ENCODE data around the gene NFIL3. TPM values are rescaled to one million over a fixed set of nuclear protein-coding genes. Genes with fewer than 3 reads are reported as not detected.
"Not testable (repeated sequence)": the region's sequence is repeated elsewhere in the genome, so short reads cannot be mapped to it uniquely, and the experiment has no call there.

Gene NFIL3
- total RNA-seq, 5 donors from 2014 or later (not counting 1 experiment from before 2014, with no cell fraction given) = 3.1 to 18.3 (median 3.9) TPM

DNA sequence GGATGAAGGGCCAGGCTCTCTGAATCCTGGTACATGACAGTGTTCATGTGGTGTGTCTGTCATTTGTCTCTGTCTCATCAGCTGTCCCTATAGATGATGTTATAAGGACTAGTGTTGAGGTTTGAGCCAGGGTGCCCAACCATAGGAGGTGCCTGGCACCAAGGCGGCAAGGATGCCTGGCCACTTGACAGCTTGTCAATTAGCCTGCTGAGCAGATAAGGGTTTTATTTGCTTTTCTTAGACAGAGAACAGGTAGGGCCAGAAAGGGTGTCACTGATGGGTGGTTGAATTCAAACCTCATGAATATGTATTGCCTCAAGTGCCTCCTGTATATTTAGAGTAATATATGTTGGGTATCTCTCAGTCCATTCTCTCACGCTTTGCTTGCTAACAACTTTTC, 31.8 kb downstream of the NFIL3 start:
- H3K27me3 Mint-ChIP-seq = no peaks in the 10 kb centered on the region
- ATAC-seq (replicated peaks in 1 of 4) (no peak), DNase-seq (no peak)
- no peaks in the 10 kb centered on the region for H3K36me3 ChIP-seq (ENCODE audit: control insufficient read depth in 2 of 2, extremely low read depth in 1 of 2, insufficient read depth in 1 of 2, low read length in 1 of 2)
- H3K9me3 Mint-ChIP-seq = no peaks in the 10 kb centered on the region
- H3K9me3 ChIP-seq = no peaks in the 10 kb centered on the region
- CTCF ChIA-PET = no interaction called here
- H3K27ac ChIP-seq (ENCODE audit: low read length) = no peak overlapping the region
- no peak overlapping the region for H3K27ac Mint-ChIP-seq
- POLR2A ChIA-PET = no interaction called here
- no peaks in the 10 kb centered on the region for H3K4me1 ChIP-seq (ENCODE audit: control insufficient read depth in 1 of 2, extremely low read depth in 1 of 2, insufficient read depth in 2 of 2, low read length in 2 of 2)
- H3K4me3 ChIP-seq (ENCODE audit: control insufficient read depth in 1 of 2, extremely low read depth in 1 of 2, low read length in 1 of 2) = no peak overlapping the region
- 90% methylated on average over 1 of the region's 2 CpGs for WGBS (ENCODE audit: insufficient coverage)
- no peaks in the 10 kb centered on the region for H3K27me3 ChIP-seq (replicated peaks in 1 of 2; ENCODE audit: control insufficient read depth in 2 of 2, extremely low read depth in 1 of 2, insufficient read depth in 2 of 2, low read length in 1 of 2)
- no peak overlapping the region for H3K4me3 Mint-ChIP-seq
- no peaks in the 10 kb centered on the region for H3K36me3 Mint-ChIP-seq
- peaks cover 0 to 10% (median 8%) of the 10 kb centered on the region in 3 donors for H3K4me1 Mint-ChIP-seq

DNA sequence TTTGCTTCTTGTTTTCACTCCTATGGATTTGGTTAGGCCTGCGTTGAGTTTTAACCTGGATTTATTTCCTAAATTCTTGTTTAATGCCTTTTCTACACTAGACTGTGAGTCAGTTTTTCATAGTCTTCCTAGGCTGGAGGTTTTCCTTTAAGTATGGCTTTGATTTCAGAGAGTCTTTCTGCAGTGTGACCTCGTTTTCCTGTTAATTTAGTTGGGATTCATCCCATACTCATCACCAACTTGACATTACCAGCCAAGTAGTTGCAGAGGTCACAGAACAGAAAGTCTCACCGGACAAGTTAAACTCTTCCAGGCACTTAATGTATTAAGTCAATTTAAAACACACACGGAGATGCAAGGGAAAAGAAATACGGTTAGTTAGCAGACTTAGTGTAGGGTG, 32.2 kb downstream of the NFIL3 start:
- Mint-ChIP-seq H3K4me1 (peaks cover 0 to 10% (median 8%) of the 10 kb centered on the region in 3 donors), H3K27ac (no peak overlapping the region), H3K36me3 (no peaks in the 10 kb centered on the region), H3K27me3 (no peaks in the 10 kb centered on the region), H3K9me3 (no peaks in the 10 kb centered on the region), H3K4me3 (no peak overlapping the region)
- no peaks in the 10 kb centered on the region for H3K9me3 ChIP-seq
- no peaks in the 10 kb centered on the region for H3K4me1 ChIP-seq (ENCODE audit: control insufficient read depth in 1 of 2, extremely low read depth in 1 of 2, insufficient read depth in 2 of 2, low read length in 2 of 2)
- POLR2A ChIA-PET = no interaction called here
- no CpG with 5 or more reads among the region's 5 CpGs for WGBS (ENCODE audit: insufficient coverage)
- ATAC-seq (replicated peaks in 1 of 4) = no peak
- H3K27me3 ChIP-seq (replicated peaks in 1 of 2; ENCODE audit: control insufficient read depth in 2 of 2, extremely low read depth in 1 of 2, insufficient read depth in 2 of 2, low read length in 1 of 2) = no peaks in the 10 kb centered on the region
- CTCF ChIA-PET = no interaction called here
- no peak overlapping the region for H3K4me3 ChIP-seq (ENCODE audit: control insufficient read depth in 1 of 2, extremely low read depth in 1 of 2, low read length in 1 of 2)
- H3K27ac ChIP-seq (ENCODE audit: low read length) = no peak overlapping the region
- no peaks in the 10 kb centered on the region for H3K36me3 ChIP-seq (ENCODE audit: control insufficient read depth in 2 of 2, extremely low read depth in 1 of 2, insufficient read depth in 1 of 2, low read length in 1 of 2)
- no peak for DNase-seq

DNA sequence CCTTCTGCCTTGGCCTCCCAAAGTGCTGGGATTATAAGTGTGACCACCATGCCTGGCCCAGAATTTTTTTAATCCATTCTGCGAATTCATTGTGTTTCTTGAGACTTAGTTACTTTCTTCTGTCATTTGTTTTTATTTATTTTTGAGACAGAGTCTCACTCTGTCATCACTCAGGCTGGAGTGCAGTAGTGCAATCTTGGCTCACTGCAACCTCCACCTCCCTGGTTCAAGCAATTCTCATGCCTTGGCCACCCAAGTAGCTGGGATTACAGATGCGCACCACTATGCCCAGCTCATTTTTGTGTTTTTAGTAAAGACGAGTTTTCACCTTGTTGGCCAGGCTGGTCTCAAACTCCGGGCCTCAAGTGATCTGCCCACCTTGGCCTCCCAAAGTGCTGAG, 33.9 kb downstream of the NFIL3 start:
- H3K4me1 Mint-ChIP-seq; H3K9me3 ChIP-seq; ATAC-seq (replicated peaks in 1 of 4); H3K9me3 Mint-ChIP-seq; H3K36me3 ChIP-seq (ENCODE audit: control insufficient read depth in 2 of 2, extremely low read depth in 1 of 2, insufficient read depth in 1 of 2, low read length in 1 of 2); H3K27me3 ChIP-seq (replicated peaks in 1 of 2; ENCODE audit: control insufficient read depth in 2 of 2, extremely low read depth in 1 of 2, insufficient read depth in 2 of 2, low read length in 1 of 2); H3K27ac ChIP-seq (ENCODE audit: low read length); H3K36me3 Mint-ChIP-seq; POLR2A ChIA-PET; H3K4me3 Mint-ChIP-seq; H3K4me3 ChIP-seq (ENCODE audit: control insufficient read depth in 1 of 2, extremely low read depth in 1 of 2, low read length in 1 of 2); H3K27ac Mint-ChIP-seq; DNase-seq; H3K4me1 ChIP-seq (ENCODE audit: control insufficient read depth in 1 of 2, extremely low read depth in 1 of 2, insufficient read depth in 2 of 2, low read length in 2 of 2); H3K27me3 Mint-ChIP-seq; CTCF ChIA-PET: not testable (repeated sequence)
- no CpG with 5 or more reads among the region's 4 CpGs for WGBS (ENCODE audit: insufficient coverage)

DNA sequence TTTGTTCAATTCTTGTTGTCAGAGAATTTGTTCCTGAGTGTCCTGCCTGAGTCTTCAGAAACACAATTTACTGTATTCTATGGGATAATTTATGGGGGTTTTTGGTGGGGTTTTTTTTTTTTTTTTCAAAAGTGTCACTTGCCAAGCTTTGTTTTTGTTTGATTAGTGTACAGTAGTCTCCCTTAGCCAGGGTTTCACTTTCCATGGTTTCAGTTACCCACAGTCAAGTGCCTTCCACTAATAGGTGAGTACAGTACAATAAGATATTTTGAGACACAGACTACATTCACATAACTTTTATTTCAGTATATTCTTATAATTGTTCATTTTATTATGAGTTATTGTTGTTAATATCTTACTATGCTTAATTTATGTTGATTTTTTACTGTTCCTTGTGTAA, 36.9 kb downstream of the NFIL3 start:
- CTCF ChIA-PET = interaction anchor here in 1 of 2 donors (0.6 kb wide), 1 partner anchor 15 kb away, joined by 4 read pairs; no protein-coding TSS in a partner anchor
- DNase-seq (no peak), ATAC-seq (replicated peaks in 1 of 4) (no peak)
- Histone ChIP-seq H3K4me3 (ENCODE audit: control insufficient read depth in 1 of 2, extremely low read depth in 1 of 2, low read length in 1 of 2) (no peak overlapping the region), H3K27me3 (replicated peaks in 1 of 2; ENCODE audit: control insufficient read depth in 2 of 2, extremely low read depth in 1 of 2, insufficient read depth in 2 of 2, low read length in 1 of 2) (no peaks in the 10 kb centered on the region), H3K36me3 (ENCODE audit: control insufficient read depth in 2 of 2, extremely low read depth in 1 of 2, insufficient read depth in 1 of 2, low read length in 1 of 2) (no peaks in the 10 kb centered on the region), H3K4me1 (ENCODE audit: control insufficient read depth in 1 of 2, extremely low read depth in 1 of 2, insufficient read depth in 2 of 2, low read length in 2 of 2) (no peaks in the 10 kb centered on the region), H3K9me3 (no peaks in the 10 kb centered on the region), H3K27ac (ENCODE audit: low read length) (no peak overlapping the region)
- H3K4me1 Mint-ChIP-seq = no peaks in the 10 kb centered on the region
- H3K36me3 Mint-ChIP-seq = no peaks in the 10 kb centered on the region
- peaks cover 0 to 2% of the 10 kb centered on the region in 2 donors for H3K27me3 Mint-ChIP-seq
- H3K9me3 Mint-ChIP-seq = no peaks in the 10 kb centered on the region
- POLR2A ChIA-PET = no interaction called here
- H3K4me3 Mint-ChIP-seq = no peak overlapping the region
- no peak overlapping the region for H3K27ac Mint-ChIP-seq

DNA sequence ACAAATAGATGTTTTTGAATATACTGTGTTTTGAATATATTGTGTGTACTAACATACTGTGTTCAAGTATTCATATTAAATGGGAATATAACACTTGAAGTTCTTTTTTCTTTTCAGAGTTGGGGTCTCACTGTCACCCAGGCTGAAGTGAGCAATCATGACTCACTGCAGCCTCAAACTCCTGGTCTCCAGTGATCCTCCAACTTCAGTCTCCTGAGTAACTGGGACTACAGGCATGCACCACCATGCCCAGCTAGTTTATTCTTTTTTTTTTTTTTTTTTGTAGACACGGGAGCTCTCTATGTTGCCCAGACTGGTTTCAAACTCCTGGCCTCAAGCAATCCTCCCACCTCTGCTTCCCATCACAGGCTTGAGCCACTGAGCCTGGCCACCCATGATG, 38.7 kb downstream of the NFIL3 start:
- H3K4me3 ChIP-seq (ENCODE audit: control insufficient read depth in 1 of 2, extremely low read depth in 1 of 2, low read length in 1 of 2) = no peak overlapping the region
- no peak overlapping the region for H3K27ac ChIP-seq (ENCODE audit: low read length)
- Mint-ChIP-seq H3K4me3 (no peak overlapping the region), H3K27me3 (peaks cover 2 to 4% of the 10 kb centered on the region in 2 donors), H3K9me3 (no peaks in the 10 kb centered on the region), H3K4me1 (no peaks in the 10 kb centered on the region), H3K27ac (no peak overlapping the region), H3K36me3 (no peaks in the 10 kb centered on the region)
- H3K9me3 ChIP-seq = no peaks in the 10 kb centered on the region
- 80% methylated on average over 1 of the region's 1 CpG for WGBS (ENCODE audit: insufficient coverage)
- no peaks in the 10 kb centered on the region for H3K36me3 ChIP-seq (ENCODE audit: control insufficient read depth in 2 of 2, extremely low read depth in 1 of 2, insufficient read depth in 1 of 2, low read length in 1 of 2)
- no peak for ATAC-seq (replicated peaks in 1 of 4)
- H3K27me3 ChIP-seq (replicated peaks in 1 of 2; ENCODE audit: control insufficient read depth in 2 of 2, extremely low read depth in 1 of 2, insufficient read depth in 2 of 2, low read length in 1 of 2) = no peaks in the 10 kb centered on the region
- DNase-seq = no peak
- ChIA-PET POLR2A (no interaction called here), CTCF (no interaction called here)
- no peaks in the 10 kb centered on the region for H3K4me1 ChIP-seq (ENCODE audit: control insufficient read depth in 1 of 2, extremely low read depth in 1 of 2, insufficient read depth in 2 of 2, low read length in 2 of 2)

DNA sequence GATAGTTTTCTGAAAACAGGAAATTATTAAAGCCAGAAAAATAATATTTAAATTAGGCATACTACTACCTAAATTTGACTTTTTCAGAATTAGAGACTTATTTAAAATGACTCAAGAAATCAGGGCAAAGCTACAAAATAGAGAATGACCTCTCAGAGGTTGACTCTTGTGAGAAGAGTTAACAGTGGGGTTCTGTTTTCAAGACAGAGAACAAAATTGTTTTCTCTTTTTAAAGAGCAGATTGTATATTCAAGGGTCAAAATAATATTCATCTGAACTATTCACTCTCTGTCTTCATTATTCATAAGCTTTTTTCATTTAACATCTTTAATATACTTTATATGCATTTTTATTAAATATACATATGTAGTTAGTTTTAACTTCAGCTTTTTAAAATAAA, 40.1 kb downstream of the NFIL3 start:
- ChIA-PET POLR2A (no interaction called here), CTCF (interaction anchor here in 1 of 2 donors (0.7 kb wide), 2 partner anchors 15 to 148 kb away, joined by 3 to 5 read pairs; no protein-coding TSS in a partner anchor)
- no peaks in the 10 kb centered on the region for H3K4me1 ChIP-seq (ENCODE audit: control insufficient read depth in 1 of 2, extremely low read depth in 1 of 2, insufficient read depth in 2 of 2, low read length in 2 of 2)
- H3K27me3 ChIP-seq (replicated peaks in 1 of 2; ENCODE audit: control insufficient read depth in 2 of 2, extremely low read depth in 1 of 2, insufficient read depth in 2 of 2, low read length in 1 of 2) = no peaks in the 10 kb centered on the region
- Mint-ChIP-seq H3K4me1 (no peaks in the 10 kb centered on the region), H3K4me3 (no peak overlapping the region), H3K36me3 (no peaks in the 10 kb centered on the region), H3K27ac (no peak overlapping the region), H3K9me3 (no peaks in the 10 kb centered on the region), H3K27me3 (peaks cover 2 to 8% of the 10 kb centered on the region in 2 donors)
- no peak overlapping the region for H3K4me3 ChIP-seq (ENCODE audit: control insufficient read depth in 1 of 2, extremely low read depth in 1 of 2, low read length in 1 of 2)
- ATAC-seq (replicated peaks in 1 of 4) = no peak
- H3K27ac ChIP-seq (ENCODE audit: low read length) = no peak overlapping the region
- H3K9me3 ChIP-seq = no peaks in the 10 kb centered on the region
- DNase-seq = no peak
- H3K36me3 ChIP-seq (ENCODE audit: control insufficient read depth in 2 of 2, extremely low read depth in 1 of 2, insufficient read depth in 1 of 2, low read length in 1 of 2) = no peaks in the 10 kb centered on the region

DNA sequence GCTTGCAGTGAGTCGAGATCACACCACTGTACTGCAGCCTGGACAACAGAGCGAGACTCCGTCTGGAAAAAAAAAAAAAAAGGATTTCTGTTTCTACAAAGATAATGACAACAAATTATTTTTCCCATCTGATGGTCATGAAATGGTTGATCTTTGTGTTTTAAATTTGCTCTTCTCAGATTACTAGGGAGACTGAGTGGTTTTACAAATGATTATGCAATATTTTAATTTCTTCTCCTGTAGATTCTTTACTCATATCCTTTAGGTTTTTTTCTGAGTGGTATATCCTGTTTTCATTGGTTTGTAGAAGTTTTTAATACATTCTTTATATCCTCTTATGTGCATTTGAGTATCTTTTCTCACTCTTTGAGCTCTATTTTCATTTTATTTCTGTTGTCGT, 41.3 kb downstream of the NFIL3 start:
- WGBS (ENCODE audit: insufficient coverage) = no CpG with 5 or more reads among the region's 4 CpGs
- H3K27me3 ChIP-seq (replicated peaks in 1 of 2; ENCODE audit: control insufficient read depth in 2 of 2, extremely low read depth in 1 of 2, insufficient read depth in 2 of 2, low read length in 1 of 2) = no peaks in the 10 kb centered on the region
- H3K4me3 Mint-ChIP-seq = no peak overlapping the region
- no peaks in the 10 kb centered on the region for H3K36me3 Mint-ChIP-seq
- no peak overlapping the region for H3K27ac Mint-ChIP-seq
- H3K9me3 ChIP-seq = no peaks in the 10 kb centered on the region
- ChIA-PET POLR2A (no interaction called here), CTCF (no interaction called here)
- no peak overlapping the region for H3K27ac ChIP-seq (ENCODE audit: low read length)
- H3K4me3 ChIP-seq (ENCODE audit: control insufficient read depth in 1 of 2, extremely low read depth in 1 of 2, low read length in 1 of 2) = no peak overlapping the region
- no peak for DNase-seq
- no peaks in the 10 kb centered on the region for H3K4me1 ChIP-seq (ENCODE audit: control insufficient read depth in 1 of 2, extremely low read depth in 1 of 2, insufficient read depth in 2 of 2, low read length in 2 of 2)
- no peak for ATAC-seq (replicated peaks in 1 of 4)
- H3K36me3 ChIP-seq (ENCODE audit: control insufficient read depth in 2 of 2, extremely low read depth in 1 of 2, insufficient read depth in 1 of 2, low read length in 1 of 2) = no peaks in the 10 kb centered on the region
- peaks cover 2 to 8% of the 10 kb centered on the region in 2 donors for H3K27me3 Mint-ChIP-seq
- no peaks in the 10 kb centered on the region for H3K4me1 Mint-ChIP-seq
- H3K9me3 Mint-ChIP-seq = peaks cover 0 to 4% (median 0%) of the 10 kb centered on the region in 3 donors
